ENCODE results near the gene USB1.

Gene USB1

GRCh38 chr16:58049232-58050185, 48.3 kb downstream of the USB1 start:
- no peak for DNase-seq (ENCODE audit: low spot score)

DNA sequence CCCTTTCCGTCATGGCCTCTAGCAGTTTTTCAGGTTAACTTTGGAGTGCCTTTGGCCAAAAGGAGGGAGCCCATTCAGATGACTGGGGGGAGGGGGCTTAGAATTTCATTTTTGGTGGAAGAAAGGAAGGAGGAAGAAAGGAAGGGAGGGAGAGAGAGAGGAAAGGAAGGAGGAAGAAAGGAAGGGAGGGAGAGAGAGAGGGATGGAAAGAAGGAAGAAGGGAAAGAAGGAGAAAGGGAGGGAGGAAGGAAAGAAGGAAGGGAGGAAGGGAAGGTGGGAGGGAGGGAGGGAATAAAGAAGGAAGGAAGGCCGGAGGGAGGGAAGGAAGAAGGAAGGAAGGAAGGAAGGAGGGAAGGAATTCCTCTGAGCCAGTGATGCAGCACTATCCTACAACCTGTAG, 50.1 kb downstream of the USB1 start:
- no peak for DNase-seq (ENCODE audit: low spot score)

DNA sequence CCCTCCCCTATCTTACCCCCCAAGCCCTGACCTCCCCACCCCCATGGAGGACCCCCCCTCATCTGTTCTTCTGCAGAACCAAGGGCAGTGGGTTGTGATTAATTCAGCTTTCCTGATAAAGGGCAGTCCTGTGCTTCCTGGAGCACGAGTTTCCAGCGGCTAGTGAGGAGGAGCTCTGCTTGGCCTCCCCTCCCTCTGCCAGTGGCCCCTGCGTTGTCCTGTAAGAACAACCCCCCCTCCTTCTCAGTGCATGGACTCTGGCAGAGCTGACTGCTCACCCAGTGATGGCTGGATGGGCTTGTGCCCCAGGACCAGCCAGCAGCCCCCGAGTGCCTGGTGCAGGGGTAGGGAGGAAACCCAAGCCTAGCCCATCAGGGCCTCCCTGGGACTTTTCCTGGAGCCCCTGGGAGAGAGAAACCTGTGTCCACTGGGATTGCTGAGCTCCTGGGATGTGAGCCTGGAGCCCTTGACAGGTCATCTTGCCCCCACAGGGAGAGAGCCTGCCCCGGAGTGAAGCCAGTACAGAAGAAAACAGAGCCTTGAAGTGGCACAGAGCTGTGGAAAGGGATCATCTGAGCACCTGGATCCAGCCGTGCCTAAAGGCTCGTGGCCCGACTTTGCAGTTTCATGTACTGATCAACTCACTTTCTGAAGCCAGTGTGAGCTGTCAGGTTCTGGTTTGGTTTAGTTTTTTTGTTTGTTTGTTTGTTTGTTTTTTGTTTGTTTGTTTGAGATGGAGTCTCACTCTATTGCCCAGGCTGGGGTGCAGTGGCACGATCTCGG, 50.8 kb downstream of the USB1 start:
- DNase-seq (ENCODE audit: low spot score): no peak

GRCh38 chr16:58053682-58054005, 52.4 kb downstream of the USB1 start:
- no peak for DNase-seq (ENCODE audit: low spot score)

- no peak for DNase-seq (ENCODE audit: low spot score)
Measured at GRCh38 chr16:58054289-58054688, 53.1 kb downstream of the USB1 start.

GRCh38 chr16:58056580-58056979, 55.4 kb downstream of the USB1 start:
- no peak for DNase-seq (ENCODE audit: low spot score)

DNA sequence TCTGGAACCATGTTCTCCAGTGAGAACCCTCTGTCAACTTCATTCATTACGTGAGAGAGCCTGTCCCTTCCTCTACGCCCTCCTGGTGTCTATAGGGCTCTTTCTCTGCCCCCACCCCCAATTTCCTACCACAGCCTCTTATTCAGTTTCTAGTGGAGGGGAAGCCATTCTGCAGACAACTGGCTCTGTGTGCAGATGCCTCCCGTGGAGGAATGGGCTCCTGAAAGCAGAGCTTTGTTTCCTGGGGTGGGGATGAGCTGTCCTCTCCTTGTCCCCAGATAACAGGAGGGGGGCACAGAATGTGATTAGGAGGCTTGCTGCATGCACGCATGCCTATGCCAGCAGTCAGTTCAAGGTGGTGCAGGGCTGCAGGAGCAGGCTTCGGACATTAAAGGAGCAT, 55.9 kb downstream of the USB1 start:
- no peak for DNase-seq (ENCODE audit: low spot score)

DNA sequence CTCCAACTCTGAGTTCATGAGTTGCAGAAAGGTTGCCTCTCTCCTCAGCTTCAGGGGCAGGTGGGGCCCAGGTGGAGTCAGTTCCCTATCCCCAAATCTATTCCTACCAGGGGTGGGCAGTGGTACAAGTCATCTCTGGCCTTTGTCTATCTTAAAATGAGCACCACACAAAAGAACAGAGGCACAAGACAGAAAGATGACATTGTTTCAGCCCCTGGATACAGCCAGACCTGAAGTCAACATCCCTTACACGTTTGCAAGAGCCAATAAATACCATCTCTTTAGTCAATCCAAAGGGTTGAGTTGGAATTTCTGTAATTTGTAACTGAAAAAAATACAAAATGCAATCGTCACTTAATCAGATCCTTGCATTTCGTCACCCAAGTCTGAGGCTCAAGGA, 56.6 kb downstream of the USB1 start:
- DNase-seq (ENCODE audit: low spot score): no peak

DNA sequence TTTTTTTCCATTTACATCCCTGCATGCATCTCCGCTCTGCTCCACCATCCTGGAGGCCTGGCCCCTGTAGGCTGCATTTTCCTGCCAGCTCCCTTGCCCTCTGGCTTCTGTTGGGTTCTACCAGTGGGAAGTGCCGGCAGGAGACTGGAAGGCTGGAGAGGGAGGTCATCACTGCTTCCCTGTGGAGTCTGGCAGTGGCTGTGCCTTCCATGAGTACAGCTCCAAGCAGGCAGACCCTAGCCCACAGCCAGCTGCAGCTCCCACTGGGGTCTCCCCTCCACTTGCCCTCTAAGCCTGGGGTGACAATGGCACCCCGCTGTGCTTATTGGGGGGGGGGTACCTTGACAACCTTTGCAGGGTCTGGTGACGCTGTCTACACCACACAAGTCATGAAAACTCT, 61.6 kb downstream of the USB1 start:
- no peak for DNase-seq (ENCODE audit: low spot score)

GRCh38 chr16:58063377-58064076, 62.3 kb downstream of the USB1 start:
- DNase-seq (ENCODE audit: low spot score): no peak

GRCh38 chr16:58070585-58070984, 69.4 kb downstream of the USB1 start:
- DNase-seq (ENCODE audit: low spot score): no peak

Data from GM03348 (cell line).